Loucy (cell line): ENCODE data around the gene SAT2.
A peak's percentile ranks its signal among the peaks of the same experiment; 100 is the strongest.

ENCODE experiments used
- H2AFZ ChIP-seq: fragments of 200-600 bp; sonication (generic); 2 replicates; pipeline ENCODE4 v1.6.0; 2016; ENCODE audit warnings: antibody characterized with exemption, mild to moderate bottlenecking, low read length, moderate library complexity
- H3F3A ChIP-seq: fragments of 200-600 bp; 2 replicates; pipeline ENCODE4 v1.6.0; 2016; ENCODE audit warnings: antibody characterized with exemption, low read depth, mild to moderate bottlenecking
- H3K27me3 ChIP-seq: fragments of 200-600 bp; sonication (generic); 2 replicates; pipeline ENCODE4 v1.6.1; 2014; ENCODE audit warnings: low read length, mild to moderate bottlenecking; ENCODE audit not compliant: insufficient read depth, poor library complexity, severe bottlenecking
- H3K36me3 ChIP-seq: fragments of 200-600 bp; sonication (generic); 2 replicates; pipeline ENCODE4 v1.6.1; 2016; ENCODE audit warnings: low read length; ENCODE audit not compliant: insufficient read depth
- H3K4me1 ChIP-seq: fragments of 200-600 bp; sonication (generic); 2 replicates; pipeline ENCODE4 v1.5.1; 2014; ENCODE audit warnings: low read length, mild to moderate bottlenecking; ENCODE audit not compliant: insufficient read depth, poor library complexity, severe bottlenecking
- H3K4me2 ChIP-seq: fragments of 200-600 bp; sonication (generic); 2 replicates; pipeline ENCODE4 v1.6.0; 2014; ENCODE audit warnings: antibody characterized with exemption, low read length, low read depth, mild to moderate bottlenecking; ENCODE audit not compliant: poor library complexity, severe bottlenecking
- H3K4me3 ChIP-seq: fragments of 200-600 bp; sonication (generic); 2 replicates; pipeline ENCODE4 v1.5.1; 2014; ENCODE audit warnings: low read length, mild to moderate bottlenecking, mixed read lengths; ENCODE audit not compliant: poor library complexity, severe bottlenecking
- H3K79me2 ChIP-seq: fragments of 200-600 bp; sonication (generic); 2 replicates; pipeline ENCODE4 v1.6.1; 2014; ENCODE audit warnings: low read length; ENCODE audit not compliant: insufficient read depth
- H3K9ac ChIP-seq: fragments of 200-600 bp; sonication (generic); 2 replicates; pipeline ENCODE4 v1.6.0; 2014; ENCODE audit warnings: mild to moderate bottlenecking, low read depth, low read length, moderate library complexity; ENCODE audit not compliant: poor library complexity, severe bottlenecking
- H3K9me2 ChIP-seq: fragments of 200-600 bp; sonication (generic); replicated peaks from 2 replicates; pipeline ENCODE4 v1.6.1; 2016; ENCODE audit warnings: low read depth, low read length, mixed read lengths
- H3K9me3 ChIP-seq: fragments of 200-600 bp; sonication (generic); 2 replicates; pipeline ENCODE4 v1.6.1; 2014; ENCODE audit warnings: mild to moderate bottlenecking, antibody characterized with exemption, low read length, low read depth; ENCODE audit not compliant: insufficient read depth
- H4K20me1 ChIP-seq: fragments of 200-600 bp; sonication (generic); 2 replicates; pipeline ENCODE4 v1.6.0; 2014; ENCODE audit warnings: antibody characterized with exemption, low read length, mild to moderate bottlenecking; ENCODE audit not compliant: insufficient read depth, poor library complexity, severe bottlenecking
- CTCF ChIP-seq: fragments of 200-600 bp; sonication (generic); conservative IDR thresholded peaks from 2 replicates; pipeline ENCODE4 v1.5.1; 2014; ENCODE audit warnings: mild to moderate bottlenecking, antibody characterized with exemption, low read length
- EZH2phosphoT487 ChIP-seq: fragments of 200-600 bp; IDR thresholded peaks from 2 replicates; pipeline ENCODE4 v1.6.1; 2018; ENCODE audit warnings: antibody characterized with exemption, mild to moderate bottlenecking, moderate library complexity, borderline replicate concordance

The SAT2 gene

DNA sequence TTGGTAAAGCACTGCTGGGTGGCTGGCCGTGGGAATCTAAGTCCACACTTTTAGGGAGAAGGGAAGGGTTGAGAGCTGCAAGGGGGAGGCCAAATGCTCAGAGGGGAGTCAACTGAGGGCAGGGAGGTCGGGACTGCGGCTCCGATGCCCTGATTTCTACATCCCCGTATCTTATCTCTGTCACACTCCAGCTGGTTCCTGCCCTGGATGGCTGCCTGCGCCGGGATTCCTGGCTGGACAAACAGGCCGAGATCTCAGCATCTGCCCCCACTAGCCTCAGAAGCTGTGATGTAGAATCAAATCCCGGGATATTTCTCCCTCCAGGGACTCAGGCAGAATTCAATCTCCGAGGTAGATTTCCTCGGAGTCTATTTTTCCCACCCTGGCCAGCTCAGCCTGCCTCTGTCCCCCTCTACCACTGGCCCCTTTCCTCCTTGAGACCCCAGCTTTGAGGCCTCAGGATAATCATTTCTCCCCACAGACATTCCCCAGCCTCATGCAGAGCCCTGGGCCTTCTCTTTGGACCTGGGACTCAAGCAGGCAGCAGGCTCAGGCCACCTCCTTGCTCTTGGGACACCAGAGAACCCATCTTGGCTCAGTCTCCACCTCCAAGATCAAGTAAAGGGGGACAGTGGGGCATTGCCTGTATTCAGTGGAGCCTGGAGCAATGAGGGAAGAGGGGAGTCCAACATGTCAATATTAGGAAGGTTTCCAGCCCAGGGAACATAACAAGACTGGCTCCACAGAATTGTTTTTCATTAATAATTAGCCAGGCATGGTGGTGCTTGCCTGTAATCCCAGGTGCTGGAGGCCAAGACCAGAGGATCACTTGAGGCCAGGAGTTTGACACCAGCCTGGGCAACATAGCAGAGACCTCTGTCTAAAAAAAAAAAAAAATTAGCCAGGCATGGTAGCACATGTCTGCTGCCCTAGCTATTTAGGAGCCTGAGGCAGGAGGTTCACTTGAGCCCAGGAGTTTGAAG lies 4.1 kb upstream of the SAT2 start:
- H3K9me2 ChIP-seq, result no peaks in the 10 kb centered on the region
- no peak overlapping the region for H3K4me2 ChIP-seq
- H4K20me1 ChIP-seq, result no peaks in the 10 kb centered on the region
- H2AFZ ChIP-seq, result no peak overlapping the region
- H3K4me3 ChIP-seq, result no peak overlapping the region
- no peaks in the 10 kb centered on the region for H3K27me3 ChIP-seq
- H3K4me1 ChIP-seq, result peaks cover 5% of the 10 kb centered on the region
- TF ChIP-seq CTCF (no peak), EZH2phosphoT487 (no peak)
- no peaks in the 10 kb centered on the region for H3F3A ChIP-seq
- H3K79me2 ChIP-seq, result peaks cover 5% of the 10 kb centered on the region; the same call in 1 of the 2 replicates
- H3K36me3 ChIP-seq, result no peaks in the 10 kb centered on the region
- no peaks in the 10 kb centered on the region for H3K9me3 ChIP-seq
- no peak overlapping the region for H3K9ac ChIP-seq

- Histone ChIP-seq H2AFZ (no peak within 1 kb of the TSS), H3K36me3 (no peaks in the 10 kb centered on the region), H3K4me3 (no peak within 1 kb of the TSS), H3K79me2 (peaks cover 7% of the 10 kb centered on the region; the same call in 1 of the 2 replicates), H3K4me1 (peaks cover 7% of the 10 kb centered on the region), H3F3A (no peaks in the 10 kb centered on the region), H3K9me3 (no peaks in the 10 kb centered on the region), H4K20me1 (no peaks in the 10 kb centered on the region), H3K4me2 (no peak within 1 kb of the TSS), H3K27me3 (no peaks in the 10 kb centered on the region), H3K9ac (no peak within 1 kb of the TSS), H3K9me2 (no peaks in the 10 kb centered on the region)
- TF ChIP-seq EZH2phosphoT487 (no peak), CTCF (no peak)
Observed at GRCh38 chr17:7629939-7630571, 2.4 kb upstream of the SAT2 start, which contains the start of gene SHBG. Gene SHBG (plus strand): TSS chr17:7630135. CDS start chr17:7630173, 38 bp downstream.

GRCh38 chr17:7626956-7627249 lies 718 bp downstream of the SAT2 start:
- H3K36me3 ChIP-seq, result no peaks in the 10 kb centered on the region
- H3K4me3 ChIP-seq, result peak overlapping the region; percentile 94
- H4K20me1 ChIP-seq, result no peaks in the 10 kb centered on the region
- H3K4me2 ChIP-seq, result peak overlapping the region; percentile 88
- no peaks in the 10 kb centered on the region for H3K9me2 ChIP-seq
- H3K9ac ChIP-seq, result peak overlapping the region; percentile 87
- TF ChIP-seq CTCF (no peak), EZH2phosphoT487 (no peak)
- peaks cover 7% of the 10 kb centered on the region for H3K4me1 ChIP-seq
- H3F3A ChIP-seq, result no peaks in the 10 kb centered on the region
- H3K79me2 ChIP-seq, result peaks cover 7% of the 10 kb centered on the region; the same call in 1 of the 2 replicates
- H3K27me3 ChIP-seq, result no peaks in the 10 kb centered on the region
- H2AFZ ChIP-seq, result peak overlapping the region; percentile 87; the same call in 1 of the 2 replicates
- no peaks in the 10 kb centered on the region for H3K9me3 ChIP-seq
